ENCODE measurements around the gene KIRREL1.

KIRREL1 gene

GRCh38 chr1:158007180-158007579, 13.7 kb downstream of the KIRREL1 start:
- DNase-seq (ENCODE audit: low read depth in 2 of 2): no peak

- no peak for DNase-seq (ENCODE audit: low read depth in 2 of 2)
These were observed 14.4 kb downstream of the KIRREL1 start for GRCh38 chr1:158007667-158008386.

GRCh38 chr1:158008630-158009029, 15.2 kb downstream of the KIRREL1 start:
- no peak for DNase-seq (ENCODE audit: low read depth in 2 of 2)

- no peak for DNase-seq (ENCODE audit: low read depth in 2 of 2)
These were observed 18.3 kb downstream of the KIRREL1 start for GRCh38 chr1:158011714-158012113.

GRCh38 chr1:158013840-158014730, 20.6 kb downstream of the KIRREL1 start:
- DNase-seq (ENCODE audit: low read depth in 2 of 2): no peak

- DNase-seq (ENCODE audit: low read depth in 2 of 2): no peak
These were observed 21.4 kb downstream of the KIRREL1 start for GRCh38 chr1:158014731-158015320.

- DNase-seq (ENCODE audit: low read depth in 2 of 2): no peak
These were observed 23.3 kb downstream of the KIRREL1 start for GRCh38 chr1:158016651-158017335.

GRCh38 chr1:158017800-158018595, 24.6 kb downstream of the KIRREL1 start:
- no peak for DNase-seq (ENCODE audit: low read depth in 2 of 2)

- DNase-seq (ENCODE audit: low read depth in 2 of 2): no peak
These were observed 25.9 kb downstream of the KIRREL1 start for GRCh38 chr1:158019171-158019868.

- no peak for DNase-seq (ENCODE audit: low read depth in 2 of 2)
These were observed 26.9 kb downstream of the KIRREL1 start for GRCh38 chr1:158020259-158020885.

- no peak for DNase-seq (ENCODE audit: low read depth in 2 of 2)
These were observed 27.6 kb downstream of the KIRREL1 start for GRCh38 chr1:158020886-158021620.

GRCh38 chr1:158021721-158022120, 28.3 kb downstream of the KIRREL1 start:
- DNase-seq (ENCODE audit: low read depth in 2 of 2): no peak

GRCh38 chr1:158022554-158023312, 29.3 kb downstream of the KIRREL1 start:
- no peak for DNase-seq (ENCODE audit: low read depth in 2 of 2)

- DNase-seq (ENCODE audit: low read depth in 2 of 2): no peak
These were observed 31.3 kb downstream of the KIRREL1 start for GRCh38 chr1:158024737-158025136.

GRCh38 chr1:158025576-158026230, 32.3 kb downstream of the KIRREL1 start:
- no peak for DNase-seq (ENCODE audit: low read depth in 2 of 2)

- DNase-seq (ENCODE audit: low read depth in 2 of 2): no peak
These were observed 33.2 kb downstream of the KIRREL1 start for GRCh38 chr1:158026651-158027050.

GRCh38 chr1:158027508-158027907, 34.1 kb downstream of the KIRREL1 start:
- no peak for DNase-seq (ENCODE audit: low read depth in 2 of 2)

GRCh38 chr1:158028969-158029368, 35.5 kb downstream of the KIRREL1 start:
- no peak for DNase-seq (ENCODE audit: low read depth in 2 of 2)

All from stimulated activated CD4-positive, alpha-beta T cell treated with anti-CD3 and anti-CD28 coated beads, Interleukin-1b, Interleukin-23, amount 100 ng/mL, for 4 hours (primary cell).